OCI-LY7 (cell line): ENCODE measurements around the gene TMC2. TPM values are rescaled to one million over a fixed set of nuclear protein-coding genes. Genes with fewer than 3 reads are reported as not detected.

Experiments
- BruUV-seq: library from RNA; stranded (reverse); fragments of 400-500 nt; replicated peaks from 2 replicates; lab custom pipeline; 2021; lab: Mats Ljungman, UMichigan
- CTCF ChIA-PET: fragments of 300-600 bp; sonication (Branson Sonifier 250); formaldehyde crosslinking; loops from one replicate; lab custom pipeline; 2022; ENCODE audit warnings: antibody characterized with exemption; ENCODE audit not compliant: unreplicated experiment; lab: Charles Lee
- POLR2A ChIA-PET: fragments of 300-600 bp; sonication (Branson Sonifier 250); formaldehyde crosslinking; loops from one replicate; lab custom pipeline; 2022; ENCODE audit warnings: antibody characterized with exemption; lab: Charles Lee
- DNase-seq: peaks from one replicate; pipeline ENCODE4 v3.0.0-alpha.2; 2015; ENCODE audit warnings: low spot score
- H2AFZ ChIP-seq: fragments of 200-600 bp; sonication (generic), shearing (Covaris generic); 2 replicates; pipeline ENCODE4 v1.6.1; 2014; ENCODE audit warnings: mild to moderate bottlenecking, antibody characterized with exemption, low read length, moderate library complexity
- H3K27ac ChIP-seq: fragments of 200-600 bp; sonication (generic); 2 replicates; pipeline ENCODE4 v1.5.1; 2014; ENCODE audit warnings: mixed run types, low read depth, mild to moderate bottlenecking, moderate library complexity, low read length, inconsistent platforms; ENCODE audit not compliant: poor library complexity, severe bottlenecking
- H3K36me3 ChIP-seq: fragments of 200-600 bp; sonication (generic); 2 replicates; pipeline ENCODE4 v1.6.1; 2014; ENCODE audit warnings: mild to moderate bottlenecking, antibody characterized with exemption, low read length, moderate library complexity, mixed read lengths; ENCODE audit not compliant: insufficient read depth
- H3K4me1 ChIP-seq: fragments of 200-600 bp; sonication (generic); 2 replicates; pipeline ENCODE4 v1.5.1; 2014; ENCODE audit warnings: mild to moderate bottlenecking, low read length; ENCODE audit not compliant: insufficient read depth, poor library complexity, severe bottlenecking
- H3K4me2 ChIP-seq: fragments of 200-600 bp; sonication (generic); 2 replicates; pipeline ENCODE4 v1.6.1; 2014; ENCODE audit warnings: mild to moderate bottlenecking, low read length
- H3K4me3 ChIP-seq: fragments of 200-600 bp; sonication (generic); 2 replicates; pipeline ENCODE4 v1.5.1; 2014; ENCODE audit warnings: mild to moderate bottlenecking, low read depth, low read length; ENCODE audit not compliant: poor library complexity, severe bottlenecking
- H3K79me2 ChIP-seq: fragments of 200-600 bp; sonication (generic); 2 replicates; pipeline ENCODE4 v1.6.1; 2016; ENCODE audit warnings: low read depth, mild to moderate bottlenecking, low read length, moderate library complexity, mixed read lengths; ENCODE audit not compliant: insufficient read depth
- H3K9me2 ChIP-seq: fragments of 200-600 bp; sonication (generic); 2 replicates; pipeline ENCODE4 v1.6.1; 2016; ENCODE audit warnings: mild to moderate bottlenecking, low read length, mixed read lengths; ENCODE audit not compliant: insufficient read depth
- H3K9me3 ChIP-seq: fragments of 200-600 bp; sonication (generic); 2 replicates; pipeline ENCODE4 v1.6.1; 2014; ENCODE audit warnings: mild to moderate bottlenecking, mixed run types, low read length, mixed read lengths
- H4K20me1 ChIP-seq: fragments of 200-600 bp; sonication (generic); 2 replicates; pipeline ENCODE4 v1.6.1; 2014; ENCODE audit warnings: mild to moderate bottlenecking, antibody characterized with exemption, low read length, moderate library complexity, mixed read lengths; ENCODE audit not compliant: insufficient read depth
- CTCF ChIP-seq: fragments of 200-600 bp; sonication (generic); conservative IDR thresholded peaks from 2 replicates; pipeline ENCODE4 v1.5.1; 2014; ENCODE audit warnings: mild to moderate bottlenecking, antibody characterized with exemption, low read length, moderate library complexity, mixed read lengths
- EZH2phosphoT487 ChIP-seq: fragments of 200-600 bp; sonication (generic); IDR thresholded peaks from 2 replicates; pipeline ENCODE4 v1.6.1; 2018; ENCODE audit warnings: low read depth, borderline replicate concordance, mild to moderate bottlenecking, mixed run types, antibody characterized with exemption, low read length, moderate library complexity, mixed read lengths
- intact Hi-C: fragments of 100-400 bp; cut with micrococcal nuclease; formaldehyde crosslinking; loops from one replicate; pipeline ENCODE4 v1.10.0; 2022; ENCODE audit not compliant: unreplicated experiment
- total RNA-seq, 2 experiments: library from RNA; depleted of rRNA in 1 of 2; stranded (reverse); fragments of >200 nt in 1 of 2; shearing (Covaris generic) in 1 of 2; gene quantifications; 2 replicates each; pipeline ENCODE4 v1.2.3, GENCODE V29; 2014 to 2022

The TMC2 gene
- total RNA-seq, 2 experiments from 2014 or later, result not detected

- no peaks in the 10 kb centered on the region for H3K9me3 ChIP-seq
- TF ChIP-seq CTCF (no peak), EZH2phosphoT487 (no peak)
- no peaks in the 10 kb centered on the region for H3K4me1 ChIP-seq
- H2AFZ ChIP-seq, result no peak overlapping the region
- ChIA-PET CTCF (no interaction called here), POLR2A (interaction anchor here (0.6 kb wide), 1 partner anchor 93 kb away, joined by 3 read pairs; no protein-coding TSS in a partner anchor)
- no peaks in the 10 kb centered on the region for H3K9me2 ChIP-seq
- H3K27ac ChIP-seq, result no peak overlapping the region
- DNase-seq, result no peak
- H3K4me3 ChIP-seq, result no peak overlapping the region
- H3K36me3 ChIP-seq, result no peaks in the 10 kb centered on the region
- intact Hi-C loops, result no loop called here
- no peaks in the 10 kb centered on the region for H4K20me1 ChIP-seq
- no TSS peak for BruUV-seq
- H3K4me2 ChIP-seq, result no peak overlapping the region
- H3K79me2 ChIP-seq, result no peaks in the 10 kb centered on the region
Measured at GRCh38 chr20:2544211-2544610, 7.8 kb downstream of the TMC2 start.

GRCh38 chr20:2545594-2545993, 9.2 kb downstream of the TMC2 start:
- Histone ChIP-seq H3K27ac (no peak overlapping the region), H4K20me1 (no peaks in the 10 kb centered on the region), H3K9me2 (no peaks in the 10 kb centered on the region), H3K79me2 (no peaks in the 10 kb centered on the region), H3K36me3 (no peaks in the 10 kb centered on the region), H3K4me2 (no peak overlapping the region), H2AFZ (no peak overlapping the region), H3K4me1 (no peaks in the 10 kb centered on the region), H3K9me3 (no peaks in the 10 kb centered on the region), H3K4me3 (no peak overlapping the region)
- intact Hi-C loops, result no loop called here
- POLR2A ChIA-PET, result no interaction called here
- BruUV-seq, result no TSS peak
- no peak for DNase-seq
- CTCF ChIA-PET, result no interaction called here
- TF ChIP-seq EZH2phosphoT487 (no peak), CTCF (no peak)

GRCh38 chr20:2557873-2558580, 21.7 kb downstream of the TMC2 start:
- Histone ChIP-seq H2AFZ (no peak overlapping the region), H3K4me1 (no peaks in the 10 kb centered on the region), H3K27ac (no peak overlapping the region), H3K9me2 (no peaks in the 10 kb centered on the region), H3K4me3 (no peak overlapping the region), H4K20me1 (no peaks in the 10 kb centered on the region), H3K36me3 (no peaks in the 10 kb centered on the region), H3K79me2 (no peaks in the 10 kb centered on the region), H3K9me3 (no peaks in the 10 kb centered on the region), H3K4me2 (no peak overlapping the region)
- TF ChIP-seq EZH2phosphoT487 (no peak), CTCF (no peak)
- ChIA-PET POLR2A (no interaction called here), CTCF (no interaction called here)
- no peak for DNase-seq
- intact Hi-C loops, result no loop called here
- BruUV-seq, result no TSS peak
